ENCODE measurements around the gene LOXHD1.
A peak's percentile ranks its signal among the peaks of the same experiment; 100 is the strongest.

Gene LOXHD1

GRCh38 chr18:46477425-46478011 is 179.5 kb downstream of the LOXHD1 start:
- DNase-seq (ENCODE audit: low read depth, low spot score), result no peak

GRCh38 chr18:46475390-46475752 is 181.6 kb downstream of the LOXHD1 start:
- no peak for DNase-seq (ENCODE audit: low read depth, low spot score)

- no peak for DNase-seq (ENCODE audit: low read depth, low spot score)
These were observed 182.3 kb downstream of the LOXHD1 start for GRCh38 chr18:46474487-46475389.

- DNase-seq (ENCODE audit: low read depth, low spot score), result no peak
These were observed 185.1 kb downstream of the LOXHD1 start for GRCh38 chr18:46471809-46472498.

- DNase-seq (ENCODE audit: low read depth, low spot score), result no peak
These were observed 186.3 kb downstream of the LOXHD1 start for GRCh38 chr18:46470714-46471113.

DNA sequence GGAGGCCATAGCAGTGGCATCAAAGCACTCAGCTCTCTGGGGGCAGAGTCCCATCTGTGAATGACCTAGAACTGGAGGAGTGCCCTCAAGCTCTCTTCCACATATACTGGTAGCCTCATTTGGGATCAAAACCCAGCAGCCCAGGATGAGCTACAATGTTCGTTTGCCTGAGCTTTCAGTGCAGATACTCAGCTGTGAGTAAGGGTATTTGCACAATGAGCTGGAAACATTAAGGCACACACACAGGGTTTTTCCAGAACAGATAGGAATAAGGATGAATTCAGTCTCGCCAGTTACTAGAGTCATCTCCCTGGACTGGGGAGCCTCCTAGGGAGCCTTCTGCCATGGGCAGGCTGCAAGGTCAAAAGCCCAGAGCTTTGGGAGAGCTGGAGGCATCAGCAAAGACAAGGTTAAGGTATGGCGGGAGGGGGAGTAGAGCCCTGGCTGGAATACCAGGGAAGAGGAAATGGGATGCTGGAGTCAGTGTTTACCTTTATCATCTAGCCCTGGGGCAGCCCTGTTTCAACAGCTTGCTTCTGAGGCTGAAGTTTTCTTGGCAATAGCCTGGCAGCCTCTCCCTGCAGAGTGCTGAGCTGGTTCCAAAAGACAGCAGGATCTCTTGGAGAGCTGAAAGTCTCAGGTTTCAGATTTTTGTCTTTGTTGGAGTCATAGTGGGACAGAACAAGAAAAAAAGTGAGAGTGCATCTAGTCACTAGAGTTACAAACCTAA is 187.7 kb downstream of the LOXHD1 start:
- DNase-seq (ENCODE audit: low read depth, low spot score), result peak; percentile 5

GRCh38 chr18:46468426-46469180 is 188.4 kb downstream of the LOXHD1 start:
- DNase-seq (ENCODE audit: low read depth, low spot score), result no peak

- DNase-seq (ENCODE audit: low read depth, low spot score), result no peak
These were observed 190.5 kb downstream of the LOXHD1 start for GRCh38 chr18:46466234-46467160.

- DNase-seq (ENCODE audit: low read depth, low spot score), result no peak
These were observed 191.9 kb downstream of the LOXHD1 start for GRCh38 chr18:46464926-46465655.

- no peak for DNase-seq (ENCODE audit: low read depth, low spot score)
These were observed 194.5 kb downstream of the LOXHD1 start for GRCh38 chr18:46462523-46462922.

- DNase-seq (ENCODE audit: low read depth, low spot score), result no peak
These were observed 195.0 kb downstream of the LOXHD1 start for GRCh38 chr18:46461993-46462392.

GRCh38 chr18:46460754-46461153 is 196.3 kb downstream of the LOXHD1 start:
- no peak for DNase-seq (ENCODE audit: low read depth, low spot score)

GRCh38 chr18:46459789-46460455 is 197.1 kb downstream of the LOXHD1 start:
- DNase-seq (ENCODE audit: low read depth, low spot score), result no peak

DNA sequence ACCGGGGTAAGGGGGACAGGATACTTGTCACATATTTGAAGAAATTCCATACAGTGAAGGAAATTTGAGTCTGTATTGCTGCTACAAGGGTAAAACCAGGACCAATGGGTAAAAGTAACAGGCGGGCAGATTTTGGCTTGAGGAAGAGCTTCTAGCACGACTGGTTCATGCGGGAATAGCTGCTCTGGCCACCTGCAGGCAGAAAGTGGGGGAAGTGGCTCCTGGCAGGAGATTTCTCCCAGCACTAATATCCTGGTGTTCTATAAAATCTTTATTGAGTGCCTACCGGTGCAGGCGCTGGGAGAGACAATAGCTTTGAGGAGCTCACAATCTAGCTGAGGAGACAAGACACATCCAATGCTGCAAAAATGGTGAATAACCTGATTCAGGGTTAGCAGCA is 198.5 kb downstream of the LOXHD1 start:
- no peak for DNase-seq (ENCODE audit: low read depth, low spot score)

GRCh38 chr18:46456691-46457090 is 200.3 kb downstream of the LOXHD1 start:
- no peak for DNase-seq (ENCODE audit: low read depth, low spot score)

DNA sequence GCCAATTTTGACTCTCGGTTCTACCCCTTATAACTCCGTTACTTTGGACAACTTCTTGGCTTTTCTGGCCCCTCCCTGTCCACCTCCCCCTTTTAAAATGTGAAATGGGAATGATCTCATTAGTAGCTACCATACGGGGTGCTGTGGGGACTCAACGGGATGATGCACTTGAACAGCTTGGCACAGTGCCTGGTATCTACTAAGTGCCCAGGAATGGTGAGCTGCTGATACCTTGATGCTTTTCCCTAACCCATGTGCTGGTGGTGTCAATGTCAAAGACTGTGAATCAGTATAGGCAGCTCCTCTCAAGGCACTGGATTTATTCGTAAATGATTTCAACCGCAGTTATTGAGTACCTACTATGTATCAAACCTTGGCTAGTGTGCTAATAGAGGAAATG is 204.2 kb downstream of the LOXHD1 start:
- DNase-seq (ENCODE audit: low read depth, low spot score), result no peak

DNA sequence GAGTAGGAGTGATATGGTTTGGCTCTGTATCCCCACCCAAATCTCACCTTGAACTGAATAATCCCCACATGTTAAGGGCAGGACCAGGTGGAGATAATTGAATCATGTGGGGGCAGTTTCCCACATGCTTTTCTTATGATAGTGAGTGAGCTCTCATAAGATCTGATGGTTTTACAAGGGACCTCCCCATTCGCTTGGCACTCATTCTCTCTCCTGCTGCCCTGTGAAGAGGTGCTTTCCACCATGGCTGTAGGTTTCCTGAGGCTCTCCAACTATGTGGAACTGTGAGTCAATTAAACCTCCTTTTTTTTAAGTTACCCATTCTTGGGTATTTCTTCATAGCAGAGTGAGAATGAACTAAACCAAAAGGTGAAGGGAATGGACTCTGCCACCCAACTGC is 207.5 kb downstream of the LOXHD1 start:
- no peak for DNase-seq (ENCODE audit: low read depth, low spot score)

DNA sequence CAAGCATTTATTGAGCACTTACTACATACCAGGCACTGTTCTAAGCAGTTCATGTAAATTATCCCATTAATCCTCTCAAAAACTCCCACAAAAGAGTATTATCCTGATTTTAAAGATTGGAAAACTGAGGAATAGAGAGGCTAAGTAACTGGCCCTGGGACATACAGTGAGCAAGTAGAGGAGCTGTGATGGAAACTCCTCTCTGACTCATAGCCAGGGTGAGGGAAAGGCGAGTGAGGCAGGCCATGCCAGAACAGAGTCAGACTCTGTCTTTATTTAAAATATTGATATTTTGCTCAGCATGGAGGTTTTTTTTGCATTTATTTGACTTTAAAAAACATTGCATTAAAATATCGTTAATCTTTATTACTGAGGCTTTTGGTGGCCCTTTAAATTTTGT is 208.0 kb downstream of the LOXHD1 start:
- no peak for DNase-seq (ENCODE audit: low read depth, low spot score)

- no peak for DNase-seq (ENCODE audit: low read depth, low spot score)
These were observed 208.7 kb downstream of the LOXHD1 start for GRCh38 chr18:46448347-46448746.
